K562 (cell line): ENCODE data around the gene ECD.

Experiments used
- BACH1 ChIP-seq: fragments of 200-800 bp; sonication (Bioruptor generic); IDR thresholded peaks from 2 replicates; pipeline ENCODE4 v1.6.1; 2016; ENCODE audit warnings: missing genetic modification characterization, missing compliant biosample characterization
- CREB1 ChIP-seq, 2 experiments: sonication (generic) in 1 of 2; formaldehyde crosslinking in 1 of 2; IDR thresholded peaks; 2 replicates each; pipeline versions ENCODE4 v1.6.1 to v1.8.0; 2012 to 2022; ENCODE audit warnings: inconsistent platforms in 1 of 2, mild to moderate bottlenecking in 1 of 2, missing genetic modification reagents in 1 of 2, moderate library complexity in 1 of 2
- JUN ChIP-seq, 2 experiments: sonication (generic) in 1 of 2; formaldehyde crosslinking in 1 of 2; IDR thresholded peaks; 2 replicates each; pipeline versions ENCODE4 v1.6.1 to v1.8.0; 2012 to 2022; ENCODE audit warnings: borderline replicate concordance in 2 of 2, mild to moderate bottlenecking in 2 of 2, improper control_type of control experiment in 1 of 2, low read depth in 1 of 2, low read length in 1 of 2, missing genetic modification reagents in 1 of 2
- NFYB ChIP-seq: IDR thresholded peaks from 2 replicates; pipeline ENCODE4 v1.6.1; 2011; ENCODE audit warnings: mild to moderate bottlenecking, moderate library complexity; ENCODE audit not compliant: insufficient read length; ENCODE audit errors: extremely low read depth
- PML ChIP-seq: IDR thresholded peaks from 2 replicates; pipeline ENCODE4 v1.6.1; 2012; ENCODE audit warnings: low read length, inconsistent platforms
- RNF2 ChIP-seq: sonication (generic); IDR thresholded peaks from 2 replicates; pipeline ENCODE4 v1.6.1; 2016
- SMARCC2 ChIP-seq: fragments of 450-650 bp; IDR thresholded peaks from 2 replicates; pipeline ENCODE4 v1.6.1; 2017; ENCODE audit warnings: antibody characterized with exemption, moderate library complexity, mild to moderate bottlenecking, low read depth
- TF ChIP-seq, protein P1 (sequence below), 2 experiments: fragments of 450-650 bp in 1 of 2; sonication (generic) in 1 of 2; formaldehyde crosslinking in 1 of 2; IDR thresholded peaks in 1 of 2; conservative IDR thresholded peaks in 1 of 2; 2 replicates each; pipeline versions ENCODE4 v1.6.1 to v1.8.1; 2016 to 2023; ENCODE audit warnings: mild to moderate bottlenecking in 2 of 2, moderate library complexity in 2 of 2, inconsistent platforms in 1 of 2, missing genetic modification reagents in 1 of 2
- TF ChIP-seq, protein P2 (sequence below): IDR thresholded peaks from 2 replicates; pipeline ENCODE4 v1.6.1; 2011; ENCODE audit warnings: borderline replicate concordance, low read depth, mild to moderate bottlenecking, moderate library complexity, low read length; ENCODE audit not compliant: insufficient read depth, poor library complexity, severe bottlenecking
- TF ChIP-seq, protein P3 (sequence below): sonication (generic); formaldehyde crosslinking; IDR thresholded peaks from 2 replicates; pipeline ENCODE4 v1.8.0; 2022; ENCODE audit warnings: missing genetic modification reagents, mild to moderate bottlenecking, borderline replicate concordance

DNA sequence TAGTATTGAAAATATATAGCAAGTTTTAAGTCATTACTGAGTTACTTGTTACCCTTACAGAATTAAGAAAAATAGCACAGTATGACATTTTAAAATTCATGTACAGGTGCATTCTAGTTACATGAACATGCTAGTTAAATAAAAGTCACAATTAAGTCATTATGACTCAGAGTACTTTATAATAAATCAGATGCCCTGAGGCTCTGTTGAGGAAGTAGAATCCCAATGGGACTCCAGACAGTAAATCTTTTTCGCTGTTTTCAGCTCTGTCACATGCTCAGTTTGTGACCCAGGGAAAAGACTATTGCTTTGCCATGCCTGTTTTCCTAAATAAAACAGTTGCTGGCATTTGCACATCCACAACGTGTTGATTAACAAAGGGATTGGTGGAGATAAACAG lies 36.5 kb downstream of the ECD start:
- TF ChIP-seq, protein P1, sequence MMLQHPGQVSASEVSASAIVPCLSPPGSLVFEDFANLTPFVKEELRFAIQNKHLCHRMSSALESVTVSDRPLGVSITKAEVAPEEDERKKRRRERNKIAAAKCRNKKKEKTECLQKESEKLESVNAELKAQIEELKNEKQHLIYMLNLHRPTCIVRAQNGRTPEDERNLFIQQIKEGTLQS (IDR thresholded peaks at IDR 0.05), result no peak
- TF ChIP-seq, protein P1 (CRISPR knock-in tag; conservative IDR thresholded peaks at IDR 0.05), result no peak
- no peak for TF ChIP-seq SMARCC2
- TF ChIP-seq CREB1 (IDR thresholded peaks at IDR 0.05), result no peak
- TF ChIP-seq CREB1 (CRISPR knock-in tag; IDR thresholded peaks at IDR 0.05), result no peak
- TF ChIP-seq RNF2, result no peak
- TF ChIP-seq, protein P2, sequence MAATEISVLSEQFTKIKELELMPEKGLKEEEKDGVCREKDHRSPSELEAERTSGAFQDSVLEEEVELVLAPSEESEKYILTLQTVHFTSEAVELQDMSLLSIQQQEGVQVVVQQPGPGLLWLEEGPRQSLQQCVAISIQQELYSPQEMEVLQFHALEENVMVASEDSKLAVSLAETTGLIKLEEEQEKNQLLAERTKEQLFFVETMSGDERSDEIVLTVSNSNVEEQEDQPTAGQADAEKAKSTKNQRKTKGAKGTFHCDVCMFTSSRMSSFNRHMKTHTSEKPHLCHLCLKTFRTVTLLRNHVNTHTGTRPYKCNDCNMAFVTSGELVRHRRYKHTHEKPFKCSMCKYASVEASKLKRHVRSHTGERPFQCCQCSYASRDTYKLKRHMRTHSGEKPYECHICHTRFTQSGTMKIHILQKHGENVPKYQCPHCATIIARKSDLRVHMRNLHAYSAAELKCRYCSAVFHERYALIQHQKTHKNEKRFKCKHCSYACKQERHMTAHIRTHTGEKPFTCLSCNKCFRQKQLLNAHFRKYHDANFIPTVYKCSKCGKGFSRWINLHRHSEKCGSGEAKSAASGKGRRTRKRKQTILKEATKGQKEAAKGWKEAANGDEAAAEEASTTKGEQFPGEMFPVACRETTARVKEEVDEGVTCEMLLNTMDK, result no peak
- no peak for TF ChIP-seq PML
- TF ChIP-seq NFYB, result no peak
- TF ChIP-seq, protein P3, sequence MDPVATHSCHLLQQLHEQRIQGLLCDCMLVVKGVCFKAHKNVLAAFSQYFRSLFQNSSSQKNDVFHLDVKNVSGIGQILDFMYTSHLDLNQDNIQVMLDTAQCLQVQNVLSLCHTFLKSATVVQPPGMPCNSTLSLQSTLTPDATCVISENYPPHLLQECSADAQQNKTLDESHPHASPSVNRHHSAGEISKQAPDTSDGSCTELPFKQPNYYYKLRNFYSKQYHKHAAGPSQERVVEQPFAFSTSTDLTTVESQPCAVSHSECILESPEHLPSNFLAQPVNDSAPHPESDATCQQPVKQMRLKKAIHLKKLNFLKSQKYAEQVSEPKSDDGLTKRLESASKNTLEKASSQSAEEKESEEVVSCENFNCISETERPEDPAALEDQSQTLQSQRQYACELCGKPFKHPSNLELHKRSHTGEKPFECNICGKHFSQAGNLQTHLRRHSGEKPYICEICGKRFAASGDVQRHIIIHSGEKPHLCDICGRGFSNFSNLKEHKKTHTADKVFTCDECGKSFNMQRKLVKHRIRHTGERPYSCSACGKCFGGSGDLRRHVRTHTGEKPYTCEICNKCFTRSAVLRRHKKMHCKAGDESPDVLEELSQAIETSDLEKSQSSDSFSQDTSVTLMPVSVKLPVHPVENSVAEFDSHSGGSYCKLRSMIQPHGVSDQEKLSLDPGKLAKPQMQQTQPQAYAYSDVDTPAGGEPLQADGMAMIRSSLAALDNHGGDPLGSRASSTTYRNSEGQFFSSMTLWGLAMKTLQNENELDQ, result no peak
- TF ChIP-seq BACH1 (tag), result no peak
- TF ChIP-seq JUN (IDR thresholded peaks at IDR 0.05; ENCODE audit: borderline replicate concordance, low read depth, low read length), result no peak
- TF ChIP-seq JUN (CRISPR knock-in tag; IDR thresholded peaks at IDR 0.05; ENCODE audit: borderline replicate concordance), result no peak
